OCI-LY3 (cell line): ENCODE data around the gene PTTG1IP.

Source experiments
- H2AFZ ChIP-seq: fragments of 200-600, 300-600 bp; shearing (Covaris generic); 2 replicates; pipeline ENCODE4 v1.6.0; 2014; ENCODE audit warnings: antibody characterized with exemption, low read depth, low read length
- H3K27ac ChIP-seq: fragments of 200-600, 300-600 bp; sonication (generic); 2 replicates; pipeline ENCODE4 v1.5.1; 2014; ENCODE audit warnings: mild to moderate bottlenecking, low read length, moderate library complexity, mixed read lengths
- H3K27me3 ChIP-seq: fragments of 200-600, 300-600 bp; sonication (generic); 2 replicates; pipeline ENCODE4 v1.6.1; 2014; ENCODE audit warnings: low read depth, low read length, mixed read lengths
- H3K36me3 ChIP-seq: fragments of 200-600, 300-600 bp; sonication (generic); replicated peaks from 2 replicates; pipeline ENCODE3; 2014; ENCODE audit warnings: low read depth, low read length, mixed read lengths
- H3K4me1 ChIP-seq: fragments of 300-600, 200-600 bp; sonication (generic); 2 replicates; pipeline ENCODE4 v1.6.1; 2014; ENCODE audit warnings: low read length, mixed read lengths
- H3K4me2 ChIP-seq: fragments of 200-600, 300-600 bp; sonication (generic); 2 replicates; pipeline ENCODE4 v1.6.1; 2014; ENCODE audit warnings: low read length, mixed read lengths
- H3K4me3 ChIP-seq: fragments of 300-600, 200-600 bp; sonication (generic); 2 replicates; pipeline ENCODE4 v1.5.1; 2014; ENCODE audit warnings: antibody characterized with exemption, mild to moderate bottlenecking, low read length, moderate library complexity
- H3K79me2 ChIP-seq: fragments of 300-600, 200-600 bp; shearing (Covaris generic); 2 replicates; pipeline ENCODE4 v1.6.1; 2014; ENCODE audit warnings: mild to moderate bottlenecking, low read length, mixed read lengths
- H3K9ac ChIP-seq: fragments of 300-600, 200-600 bp; shearing (Covaris generic); 2 replicates; pipeline ENCODE4 v1.6.0; 2014; ENCODE audit warnings: mild to moderate bottlenecking, low read length, moderate library complexity
- H3K9me3 ChIP-seq: fragments of 200-600, 300-600 bp; shearing (Covaris generic); 2 replicates; pipeline ENCODE4 v1.6.1; 2014; ENCODE audit warnings: low read length, mixed read lengths; ENCODE audit not compliant: insufficient read depth
- H4K20me1 ChIP-seq: fragments of 200-600, 300-600 bp; sonication (generic); 2 replicates; pipeline ENCODE4 v1.6.1; 2016; ENCODE audit warnings: low read length, mixed read lengths; ENCODE audit not compliant: insufficient read depth
- CTCF ChIP-seq: fragments of 200-600, 300-600 bp; sonication (generic); IDR thresholded peaks from 2 replicates; pipeline ENCODE4 v1.5.1; 2014; ENCODE audit warnings: antibody characterized with exemption, low read length, low read depth
- EZH2phosphoT487 ChIP-seq: fragments of 200-600 bp; shearing (Covaris generic); IDR thresholded peaks from 2 replicates; pipeline ENCODE4 v1.6.1; 2018; ENCODE audit warnings: antibody characterized with exemption, mixed run types, low read depth

PTTG1IP gene

GRCh38 chr21:44862869-44863685 is 10.4 kb downstream of the PTTG1IP start:
- TF ChIP-seq CTCF (no peak), EZH2phosphoT487 (no peak)
- H3K27me3 ChIP-seq: no peaks in the 10 kb centered on the region
- H3K27ac ChIP-seq: no peak overlapping the region
- peaks cover 14% of the 10 kb centered on the region for H3K79me2 ChIP-seq
- peaks cover 49% of the 10 kb centered on the region for H4K20me1 ChIP-seq
- H3K4me1 ChIP-seq: peaks cover 19% of the 10 kb centered on the region
- H3K4me2 ChIP-seq: no peak overlapping the region
- H3K9ac ChIP-seq: no peak overlapping the region
- no peaks in the 10 kb centered on the region for H3K9me3 ChIP-seq
- peaks cover 21% of the 10 kb centered on the region for H3K36me3 ChIP-seq
- no peak overlapping the region for H3K4me3 ChIP-seq
- no peak overlapping the region for H2AFZ ChIP-seq

- H4K20me1 ChIP-seq: peaks cover 16% of the 10 kb centered on the region
- H2AFZ ChIP-seq: no peak overlapping the region
- no peak overlapping the region for H3K9ac ChIP-seq
- H3K4me1 ChIP-seq: no peaks in the 10 kb centered on the region
- no peak overlapping the region for H3K27ac ChIP-seq
- no peaks in the 10 kb centered on the region for H3K9me3 ChIP-seq
- no peak overlapping the region for H3K4me3 ChIP-seq
- TF ChIP-seq EZH2phosphoT487: no peak
- H3K27me3 ChIP-seq: no peaks in the 10 kb centered on the region
- H3K36me3 ChIP-seq: peaks cover 7% of the 10 kb centered on the region
- no peaks in the 10 kb centered on the region for H3K79me2 ChIP-seq
- H3K4me2 ChIP-seq: no peak overlapping the region
Observed at GRCh38 chr21:44858791-44859190, 14.7 kb downstream of the PTTG1IP start.

- no peaks in the 10 kb centered on the region for H3K9me3 ChIP-seq
- H4K20me1 ChIP-seq: peaks cover 12% of the 10 kb centered on the region
- no peaks in the 10 kb centered on the region for H3K4me1 ChIP-seq
- H3K36me3 ChIP-seq: peaks cover 3% of the 10 kb centered on the region
- H3K4me2 ChIP-seq: no peak overlapping the region
- H3K79me2 ChIP-seq: no peaks in the 10 kb centered on the region
- H3K27ac ChIP-seq: no peak overlapping the region
- no peak overlapping the region for H3K9ac ChIP-seq
- no peak overlapping the region for H3K4me3 ChIP-seq
- TF ChIP-seq CTCF: no peak
- TF ChIP-seq EZH2phosphoT487: no peak
- H2AFZ ChIP-seq: no peak overlapping the region
- H3K27me3 ChIP-seq: no peaks in the 10 kb centered on the region
Observed at GRCh38 chr21:44858291-44858690, 15.2 kb downstream of the PTTG1IP start.

GRCh38 chr21:44857127-44857892 is 16.2 kb downstream of the PTTG1IP start:
- Histone ChIP-seq H3K36me3 (peaks cover 3% of the 10 kb centered on the region), H3K4me3 (no peak overlapping the region), H3K9me3 (no peaks in the 10 kb centered on the region), H3K4me2 (no peak overlapping the region), H3K27me3 (no peaks in the 10 kb centered on the region), H2AFZ (no peak overlapping the region), H3K79me2 (no peaks in the 10 kb centered on the region), H3K9ac (no peak overlapping the region), H3K4me1 (no peaks in the 10 kb centered on the region), H3K27ac (no peak overlapping the region), H4K20me1 (0 out of 2 replicates have a peak, but pooled peaks cover 9% of the 10 kb centered on the region)
- TF ChIP-seq CTCF (no peak), EZH2phosphoT487 (no peak)
